GM19467 (cell line): ENCODE data around the gene MYO9A.

Source experiments
- ATAC-seq: cut with Tn5 transposase; IDR thresholded peaks from one replicate; pipeline ENCODE4 v1.9.1; 2021; ENCODE audit warnings: mild to moderate bottlenecking, moderate library complexity; ENCODE audit not compliant: unreplicated experiment

MYO9A gene, protein sequence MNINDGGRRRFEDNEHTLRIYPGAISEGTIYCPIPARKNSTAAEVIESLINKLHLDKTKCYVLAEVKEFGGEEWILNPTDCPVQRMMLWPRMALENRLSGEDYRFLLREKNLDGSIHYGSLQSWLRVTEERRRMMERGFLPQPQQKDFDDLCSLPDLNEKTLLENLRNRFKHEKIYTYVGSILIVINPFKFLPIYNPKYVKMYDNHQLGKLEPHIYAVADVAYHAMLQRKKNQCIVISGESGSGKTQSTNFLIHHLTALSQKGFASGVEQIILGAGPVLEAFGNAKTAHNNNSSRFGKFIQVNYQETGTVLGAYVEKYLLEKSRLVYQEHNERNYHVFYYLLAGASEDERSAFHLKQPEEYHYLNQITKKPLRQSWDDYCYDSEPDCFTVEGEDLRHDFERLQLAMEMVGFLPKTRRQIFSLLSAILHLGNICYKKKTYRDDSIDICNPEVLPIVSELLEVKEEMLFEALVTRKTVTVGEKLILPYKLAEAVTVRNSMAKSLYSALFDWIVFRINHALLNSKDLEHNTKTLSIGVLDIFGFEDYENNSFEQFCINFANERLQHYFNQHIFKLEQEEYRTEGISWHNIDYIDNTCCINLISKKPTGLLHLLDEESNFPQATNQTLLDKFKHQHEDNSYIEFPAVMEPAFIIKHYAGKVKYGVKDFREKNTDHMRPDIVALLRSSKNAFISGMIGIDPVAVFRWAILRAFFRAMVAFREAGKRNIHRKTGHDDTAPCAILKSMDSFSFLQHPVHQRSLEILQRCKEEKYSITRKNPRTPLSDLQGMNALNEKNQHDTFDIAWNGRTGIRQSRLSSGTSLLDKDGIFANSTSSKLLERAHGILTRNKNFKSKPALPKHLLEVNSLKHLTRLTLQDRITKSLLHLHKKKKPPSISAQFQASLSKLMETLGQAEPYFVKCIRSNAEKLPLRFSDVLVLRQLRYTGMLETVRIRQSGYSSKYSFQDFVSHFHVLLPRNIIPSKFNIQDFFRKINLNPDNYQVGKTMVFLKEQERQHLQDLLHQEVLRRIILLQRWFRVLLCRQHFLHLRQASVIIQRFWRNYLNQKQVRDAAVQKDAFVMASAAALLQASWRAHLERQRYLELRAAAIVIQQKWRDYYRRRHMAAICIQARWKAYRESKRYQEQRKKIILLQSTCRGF (N-terminal part only)

DNA sequence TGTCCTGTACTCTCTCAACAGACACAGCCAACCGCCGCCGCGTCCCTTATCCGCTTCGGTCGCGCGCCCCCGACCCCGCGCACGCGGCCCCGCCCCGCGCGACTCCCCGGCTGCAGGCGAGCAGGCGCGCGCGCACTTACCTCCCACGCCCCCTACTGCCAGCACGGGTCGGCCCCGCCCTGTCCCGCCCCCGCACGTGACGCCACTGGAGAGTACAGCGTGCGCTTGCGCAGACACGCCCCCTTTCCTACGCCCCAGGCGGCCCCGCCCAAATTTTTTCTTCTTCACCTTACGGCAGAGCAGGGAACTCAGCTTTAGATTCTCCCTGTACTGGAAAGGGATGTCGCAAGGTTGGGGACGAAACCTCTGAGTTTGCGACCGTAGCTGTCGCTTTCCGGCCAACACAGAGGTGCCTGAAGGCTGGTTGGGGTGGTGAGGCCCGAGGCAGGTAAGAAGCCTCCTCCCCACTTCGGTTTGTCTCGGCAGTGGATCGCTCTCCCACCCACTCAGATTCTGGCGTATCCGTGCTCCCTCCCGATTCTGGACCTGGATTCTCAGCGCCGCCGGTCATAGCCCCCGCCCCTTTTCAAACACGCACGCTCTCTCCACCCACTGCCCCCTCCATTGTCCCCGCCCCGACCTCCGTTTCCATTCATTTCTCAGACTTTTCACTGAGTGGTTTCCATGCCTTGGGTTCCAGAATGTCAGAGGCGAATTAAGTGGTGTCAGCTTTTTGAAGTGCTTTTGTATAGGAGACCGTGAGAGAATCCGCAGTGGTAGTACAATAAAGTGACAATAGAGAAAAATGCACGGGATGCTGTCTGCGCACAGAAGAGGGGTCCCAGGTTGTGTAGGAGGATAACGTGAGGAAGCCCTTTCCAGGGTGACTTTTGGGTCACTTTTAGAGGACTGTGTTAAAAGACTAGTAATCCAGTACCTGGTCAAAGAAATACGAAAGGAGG lies at the start of gene MYO9A, which contains the start of gene SENP8:
Gene MYO9A (minus strand): TSS at position 134 of the 962 bp plus-strand sequence. CDS start 71,587 bp downstream, outside the sequence.
Gene SENP8 (plus strand): TSS at position 387 of the 962 bp plus-strand sequence. CDS start 21,221 bp downstream, outside the sequence.
- ATAC-seq, result peak; percentile 66

GRCh38 chr15:72167445-72167844 lies 49.5 kb upstream of the MYO9A start:
- no peak for ATAC-seq

- ATAC-seq, result no peak
Measured at GRCh38 chr15:72166716-72167417, 48.9 kb upstream of the MYO9A start.

- no peak for ATAC-seq
Measured at GRCh38 chr15:72163719-72164118, 45.8 kb upstream of the MYO9A start.

DNA sequence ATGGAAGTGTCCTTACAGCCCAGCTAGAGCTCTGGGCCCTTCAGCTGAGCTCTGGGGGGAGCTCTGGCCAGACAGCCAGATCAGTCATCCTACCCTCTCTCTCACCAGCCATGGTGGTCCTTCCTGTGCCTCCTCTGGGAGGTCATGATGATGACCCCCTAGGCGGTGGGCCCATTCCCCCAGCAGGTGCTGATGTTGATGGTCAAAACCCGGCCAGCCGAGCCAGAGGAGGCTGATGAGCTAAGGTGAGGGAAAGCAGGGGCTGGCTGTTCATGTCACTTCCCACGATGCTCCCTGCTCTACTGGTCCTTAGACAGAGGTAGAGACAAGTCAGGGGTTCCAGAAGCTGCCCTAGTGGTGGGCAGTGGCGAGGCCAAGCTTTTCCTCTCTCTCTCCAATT lies 44.6 kb upstream of the MYO9A start:
- no peak for ATAC-seq

GRCh38 chr15:72161361-72162132 lies 43.6 kb upstream of the MYO9A start:
- no peak for ATAC-seq

DNA sequence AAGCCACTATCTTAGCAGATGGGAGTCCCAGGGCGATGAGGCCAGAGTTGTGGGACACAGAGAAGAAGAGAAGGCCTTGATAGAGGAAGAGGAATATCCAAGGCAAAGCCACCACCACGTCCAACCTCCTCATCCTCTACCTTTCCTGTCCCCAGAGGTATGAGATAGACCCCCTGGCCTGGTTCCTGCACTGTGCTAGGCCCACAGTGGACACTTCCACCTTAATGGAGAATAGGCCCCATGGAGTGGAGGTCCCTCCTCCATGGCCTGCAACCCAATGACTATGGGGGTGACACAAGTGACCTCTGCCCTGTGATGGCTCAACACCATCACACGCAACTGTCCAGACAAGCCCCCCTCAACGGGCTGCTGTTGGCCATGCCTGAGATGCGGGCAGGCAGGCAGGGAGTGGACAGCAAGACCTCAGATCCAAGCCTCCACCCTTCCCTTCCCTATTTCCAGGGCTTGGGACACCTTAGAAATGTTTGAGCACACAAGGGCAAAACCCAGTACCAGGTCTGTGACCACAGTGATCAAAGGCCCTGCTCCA lies 42.8 kb upstream of the MYO9A start:
- no peak for ATAC-seq

DNA sequence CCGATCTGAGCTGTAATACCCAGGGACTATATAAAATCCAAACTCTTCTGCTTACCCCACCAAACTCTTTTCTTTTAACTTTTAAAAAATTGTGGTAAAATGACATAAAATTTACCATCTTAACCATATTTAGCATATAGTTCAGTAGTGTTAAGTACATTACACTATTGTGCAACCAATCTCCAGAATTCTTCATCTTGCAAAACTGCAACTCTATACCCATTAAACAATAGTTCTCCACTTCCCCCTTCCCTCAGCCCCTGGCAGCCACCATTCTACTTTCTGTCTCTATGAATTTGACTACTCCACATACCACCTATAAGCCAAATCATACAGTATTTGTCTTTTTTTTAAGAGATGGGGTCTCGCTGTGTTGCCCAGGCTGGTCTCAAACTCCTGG lies 39.0 kb upstream of the MYO9A start:
- ATAC-seq, result no peak

DNA sequence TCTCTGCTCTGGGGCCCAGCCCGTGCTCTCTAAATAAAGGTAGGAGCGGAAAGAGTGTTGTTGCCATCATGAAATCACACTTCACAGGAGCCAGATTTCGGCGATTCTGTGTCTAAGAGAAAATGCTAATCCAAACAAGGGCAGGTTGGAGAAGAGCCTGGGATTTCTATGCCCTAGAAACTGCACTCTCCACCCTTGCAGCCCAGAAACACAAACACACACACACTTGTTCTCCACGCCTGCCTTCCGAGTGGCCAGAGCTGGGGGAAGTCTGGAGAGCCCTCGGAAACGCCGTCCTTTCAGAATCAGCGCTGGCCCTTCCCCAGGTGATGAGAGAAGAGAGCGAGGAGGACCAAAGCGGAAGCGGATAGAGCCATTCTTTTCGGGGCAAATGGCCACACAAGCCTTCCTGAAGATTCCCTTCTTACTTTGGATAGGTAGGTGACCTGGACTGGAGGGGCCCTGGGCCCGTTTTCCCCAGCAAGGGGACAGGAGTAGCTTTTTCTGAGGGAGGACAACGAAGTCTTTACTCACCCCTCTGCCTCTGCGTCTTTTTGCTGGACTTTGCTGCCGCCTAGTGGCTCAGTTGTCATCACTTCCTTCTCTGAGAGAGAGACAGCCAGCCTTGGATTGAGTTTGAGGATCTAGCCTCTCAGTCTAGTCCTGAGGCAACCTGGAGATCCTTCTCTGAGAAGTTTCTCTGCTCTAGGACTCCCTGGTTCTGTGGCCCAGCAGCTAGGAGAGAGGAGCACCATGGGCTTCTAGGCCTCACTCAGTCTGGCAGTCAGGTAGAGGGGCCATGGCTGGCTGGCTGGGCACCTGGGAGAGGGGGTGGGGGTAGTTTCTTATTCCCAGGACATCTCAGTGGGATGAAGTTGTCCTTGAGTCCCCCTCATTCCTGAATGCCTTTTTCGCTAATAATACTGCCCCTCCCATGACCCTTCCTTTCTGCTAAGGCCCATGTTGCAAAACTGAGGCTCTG lies 38.0 kb upstream of the MYO9A start:
- peak; percentile 75 for ATAC-seq

DNA sequence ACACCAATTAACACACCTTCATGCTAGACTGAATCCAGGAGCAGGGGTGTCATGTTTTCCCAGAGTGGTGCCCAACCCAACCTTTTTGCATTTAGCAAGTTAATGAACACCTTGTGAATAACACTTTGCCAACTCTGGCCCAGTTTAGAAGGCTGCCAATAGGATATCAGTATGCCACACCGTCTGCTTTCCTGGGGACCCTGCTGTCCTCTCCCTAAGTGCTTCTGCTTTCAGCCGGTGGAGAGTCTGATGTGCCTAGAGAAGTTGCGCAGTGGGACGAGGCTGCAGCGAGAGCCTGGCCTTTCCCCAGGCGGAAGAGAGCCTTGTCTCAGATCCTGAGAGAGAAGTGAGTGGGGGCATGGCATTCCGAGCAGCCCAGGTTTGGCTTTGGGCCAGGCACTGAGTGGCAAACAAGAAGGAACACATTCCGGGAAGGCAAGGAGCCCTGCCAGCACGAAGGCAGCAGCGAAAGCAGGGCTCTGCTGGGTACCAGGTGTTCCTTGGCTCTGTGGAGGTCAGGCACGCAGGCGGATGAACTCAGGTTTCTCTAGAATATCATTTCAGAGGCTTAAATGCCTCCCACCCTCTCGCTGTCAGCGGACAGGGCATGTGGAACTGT lies 37.2 kb upstream of the MYO9A start:
- ATAC-seq, result no peak

DNA sequence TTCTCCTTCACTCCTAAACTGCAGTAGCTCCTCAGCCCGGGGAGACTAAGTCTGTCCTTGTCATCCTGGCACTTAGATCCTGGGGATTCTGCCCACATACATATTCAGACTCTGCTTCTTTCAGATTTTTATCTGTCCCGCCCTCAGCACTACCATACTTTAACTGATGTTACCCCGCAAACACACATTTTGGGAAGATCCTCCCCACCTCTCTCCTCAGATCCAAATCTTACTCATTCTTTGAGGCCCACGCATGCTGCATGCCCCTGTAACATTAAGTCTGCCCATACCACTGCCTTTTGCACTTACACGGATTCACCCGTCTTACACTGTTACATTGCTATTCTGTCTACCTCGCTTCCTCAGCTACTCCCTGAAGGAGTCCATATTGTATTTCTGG lies 36.4 kb upstream of the MYO9A start:
- ATAC-seq, result no peak

DNA sequence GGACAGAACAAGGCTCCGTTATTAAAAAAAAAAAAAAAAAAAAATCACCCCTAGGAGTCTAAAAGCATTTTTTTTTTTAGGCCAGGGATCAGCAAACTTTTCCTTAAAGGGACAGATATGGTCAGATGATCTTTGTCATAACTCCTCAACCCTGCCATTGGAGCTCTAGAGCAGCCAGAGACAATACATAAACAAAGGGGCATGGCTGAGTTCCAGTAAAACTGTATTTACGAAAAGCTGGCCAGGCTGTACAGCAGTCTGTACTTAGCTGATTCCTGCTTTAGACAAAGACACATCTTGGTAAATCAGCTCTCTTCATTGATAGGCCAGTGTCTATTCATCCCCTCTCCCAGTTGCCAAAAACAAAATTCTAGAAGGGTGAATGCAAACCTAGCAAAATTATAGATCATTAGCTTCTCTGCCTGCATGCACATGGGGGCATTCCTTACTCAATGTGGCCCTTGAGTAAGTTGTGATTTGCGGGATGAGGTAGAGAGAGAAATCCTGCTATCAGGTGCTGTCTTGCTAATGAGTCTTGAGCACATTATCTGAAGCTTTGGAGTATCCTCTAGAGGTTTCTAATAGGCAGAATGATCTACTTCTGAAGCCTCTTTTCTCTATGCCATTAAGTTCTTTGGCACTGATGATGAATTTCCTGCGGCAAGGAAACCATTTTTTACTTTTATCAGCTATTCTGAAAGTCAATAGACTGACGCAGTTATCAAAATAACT lies 35.5 kb upstream of the MYO9A start:
- no peak for ATAC-seq

DNA sequence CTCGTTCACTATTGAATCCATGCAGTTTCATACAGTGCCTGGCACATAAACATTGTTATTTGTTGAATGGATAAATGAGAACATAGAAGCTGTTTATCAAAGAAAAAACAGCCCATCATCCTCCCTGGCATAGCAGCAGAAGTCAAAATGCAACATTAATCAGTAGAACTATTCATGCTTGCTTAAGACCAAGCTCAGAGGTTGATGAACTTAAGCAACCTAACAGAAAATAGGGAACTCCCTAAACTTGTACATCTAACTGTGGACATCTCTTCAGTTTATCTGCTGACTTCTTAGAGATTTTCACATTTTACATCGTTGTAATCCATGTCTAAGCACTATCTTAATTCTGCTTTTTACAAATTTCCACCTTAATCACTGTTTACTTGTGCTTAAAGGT lies 29.5 kb upstream of the MYO9A start:
- no peak for ATAC-seq

- ATAC-seq, result no peak
Measured at GRCh38 chr15:72146934-72147333, 29.0 kb upstream of the MYO9A start.

DNA sequence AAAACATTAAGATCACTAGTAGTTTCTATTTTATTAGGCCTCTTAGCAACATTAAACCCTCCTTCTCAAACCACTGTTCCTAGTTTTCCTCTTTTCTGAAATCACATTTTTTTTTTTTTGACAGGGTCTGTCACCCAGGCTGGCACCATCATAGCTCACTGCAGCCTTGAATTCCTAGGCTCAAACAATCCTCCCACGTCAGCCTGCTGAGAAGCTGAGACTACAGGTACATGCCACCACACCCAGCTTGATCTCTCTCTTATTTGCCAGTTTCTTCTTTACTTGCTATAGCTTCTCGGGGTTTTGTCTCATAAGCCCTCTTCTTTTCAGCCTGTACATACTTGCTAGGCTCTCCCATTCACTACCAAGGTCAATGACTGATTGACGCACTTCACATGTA lies 28.3 kb upstream of the MYO9A start:
- no peak for ATAC-seq
